Renal cortical epithelial cell (primary cell): ENCODE data around the gene PCDHB4. TPM values are rescaled to one million over a fixed set of nuclear protein-coding genes. Genes with fewer than 3 reads are reported as not detected.
"Not testable (repeated sequence)": the region's sequence is repeated elsewhere in the genome, so short reads cannot be mapped to it uniquely, and the experiment has no call there.

ENCODE experiments used
- DNase-seq: peaks from one replicate; pipeline ENCODE4 v3.0.0-alpha.2; 2011; ENCODE audit warnings: low read depth
- total RNA-seq: library from RNA; depleted of rRNA; stranded (reverse); fragments of >200 nt; gene quantifications from 2 replicates; pipeline ENCODE4 v1.2.3, GENCODE V29; 2014

The PCDHB4 gene
- total RNA-seq, 1 donor from 2014 or later, result 1.4 TPM

GRCh38 chr5:141150224-141150992 lies 28.8 kb downstream of the PCDHB4 start:
- no peak for DNase-seq

DNA sequence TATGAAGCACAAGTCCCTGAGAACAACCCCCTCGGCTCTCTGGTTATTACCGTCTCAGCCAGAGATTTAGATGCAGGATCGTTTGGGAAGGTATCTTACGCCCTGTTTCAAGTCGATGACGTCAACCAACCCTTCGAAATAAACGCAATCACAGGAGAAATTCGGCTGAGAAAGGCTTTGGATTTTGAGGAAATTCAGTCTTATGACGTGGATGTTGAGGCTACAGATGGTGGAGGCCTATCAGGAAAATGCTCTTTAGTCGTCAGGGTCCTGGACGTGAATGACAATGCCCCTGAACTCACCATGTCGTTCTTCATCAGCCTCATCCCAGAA lies 29.3 kb downstream of the PCDHB4 start:
- no peak for DNase-seq

DNA sequence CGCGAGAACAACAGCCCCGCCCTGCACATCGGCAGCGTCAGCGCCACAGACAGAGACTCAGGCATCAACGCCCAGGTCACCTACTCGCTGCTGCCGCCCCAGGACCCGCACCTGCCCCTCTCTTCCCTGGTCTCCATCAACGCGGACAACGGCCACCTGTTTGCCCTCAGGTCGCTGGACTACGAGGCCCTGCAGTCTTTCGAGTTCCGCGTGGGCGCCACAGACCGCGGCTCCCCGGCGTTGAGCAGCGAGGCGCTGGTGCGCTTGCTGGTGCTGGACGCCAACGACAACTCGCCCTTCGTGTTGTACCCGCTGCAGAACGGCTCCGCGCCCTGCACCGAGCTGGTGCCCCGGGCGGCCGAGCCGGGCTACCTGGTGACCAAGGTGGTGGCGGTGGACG lies 30.0 kb downstream of the PCDHB4 start:
- not testable (repeated sequence) for DNase-seq

- not testable (repeated sequence) for DNase-seq
Observed at GRCh38 chr5:141152096-141152495, 30.5 kb downstream of the PCDHB4 start.

DNA sequence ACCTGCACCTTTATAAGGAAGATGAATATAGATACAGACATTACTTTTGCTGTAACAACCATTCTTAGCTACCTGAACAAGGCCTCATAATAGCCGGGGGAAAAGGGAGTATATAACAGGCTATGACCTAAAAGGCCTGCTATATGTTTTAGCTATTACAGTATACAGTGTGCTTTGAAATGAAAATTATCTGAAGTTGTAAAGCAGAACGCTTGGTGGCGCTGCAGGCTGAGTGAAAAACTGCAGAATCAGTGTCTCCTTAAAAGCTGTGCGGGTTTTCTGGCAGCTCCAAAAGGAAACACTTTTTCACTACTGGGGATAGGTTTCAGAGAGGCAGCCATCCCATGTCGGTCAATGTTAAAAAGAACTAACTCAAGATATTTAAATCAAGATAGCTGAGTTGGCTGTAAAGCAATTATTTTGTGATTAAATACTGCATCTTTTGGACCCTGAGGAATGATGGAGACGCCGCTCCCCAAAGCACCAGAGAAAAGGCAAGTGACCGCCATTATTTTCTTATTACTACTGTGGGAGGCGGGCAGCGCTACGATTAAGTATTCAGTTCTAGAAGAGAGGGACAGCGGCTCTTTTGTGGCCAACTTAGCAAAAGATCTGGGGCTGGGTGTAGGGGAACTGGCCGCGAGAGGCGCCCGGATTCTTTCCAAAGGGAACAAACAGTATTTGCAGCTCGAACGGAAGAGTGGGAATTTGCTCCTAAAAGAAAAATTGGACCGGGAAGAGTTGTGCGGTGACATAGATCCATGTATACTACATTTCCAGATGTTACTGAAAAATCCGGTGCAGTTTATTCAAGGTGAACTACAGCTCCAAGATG lies 34.1 kb downstream of the PCDHB4 start:
- DNase-seq, result no peak

DNA sequence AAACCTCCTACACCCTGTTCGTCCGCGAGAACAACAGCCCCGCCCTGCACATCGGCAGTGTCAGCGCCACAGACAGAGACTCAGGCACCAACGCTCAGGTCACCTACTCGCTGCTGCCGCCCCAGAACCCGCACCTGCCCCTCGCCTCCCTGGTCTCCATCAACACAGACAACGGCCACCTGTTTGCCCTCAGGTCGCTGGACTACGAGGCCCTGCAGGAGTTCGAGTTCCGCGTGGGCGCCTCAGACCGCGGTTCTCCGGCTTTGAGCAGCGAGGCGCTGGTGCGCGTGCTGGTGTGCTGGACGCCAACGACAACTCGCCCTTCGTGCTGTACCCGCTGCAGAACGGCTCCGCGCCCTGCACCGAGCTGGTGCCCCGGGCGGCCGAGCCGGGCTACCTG lies 35.7 kb downstream of the PCDHB4 start:
- not testable (repeated sequence) for DNase-seq

- not testable (repeated sequence) for DNase-seq
Observed at GRCh38 chr5:141157901-141158300, 36.3 kb downstream of the PCDHB4 start.

DNA sequence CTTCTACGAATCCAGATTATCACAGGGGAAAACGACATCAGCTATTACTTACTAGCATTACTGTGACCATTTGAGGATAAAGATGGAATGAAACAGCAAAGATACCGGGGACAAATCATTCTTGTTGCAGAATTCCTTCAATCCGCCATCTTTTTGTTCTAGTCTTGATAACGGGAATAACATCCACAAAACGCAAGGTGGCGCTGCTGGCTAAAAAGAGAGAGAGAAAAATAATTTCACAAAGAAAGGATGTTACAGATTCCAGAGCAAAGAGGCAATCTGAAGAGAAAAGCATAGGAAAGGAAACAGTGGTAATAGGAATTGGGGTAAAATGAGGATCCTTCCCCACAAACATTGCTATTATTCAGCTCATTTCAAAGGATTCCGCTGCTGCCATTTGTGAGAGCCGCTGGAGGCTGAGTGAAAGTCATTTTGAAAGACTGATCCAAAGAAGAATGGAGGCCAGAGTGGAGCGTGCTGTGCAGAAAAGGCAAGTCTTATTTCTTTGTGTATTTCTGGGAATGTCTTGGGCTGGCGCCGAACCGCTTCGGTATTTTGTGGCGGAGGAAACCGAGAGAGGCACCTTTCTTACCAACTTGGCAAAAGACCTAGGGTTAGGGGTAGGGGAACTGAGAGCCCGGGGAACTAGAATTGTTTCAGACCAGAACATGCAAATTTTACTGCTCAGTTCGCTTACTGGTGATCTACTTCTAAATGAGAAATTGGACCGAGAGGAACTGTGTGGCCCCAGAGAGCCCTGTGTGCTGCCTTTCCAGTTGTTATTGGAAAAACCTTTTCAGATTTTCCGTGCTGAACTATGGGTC lies 51.0 kb downstream of the PCDHB4 start, which contains the start of gene PCDHB7:
TSS of gene PCDHB7 (plus strand) at position 264 of the 824 bp plus-strand sequence. CDS start at position 456, 192 bp downstream.
- no peak for DNase-seq

- not testable (repeated sequence) for DNase-seq
Observed at GRCh38 chr5:141174291-141175104, 52.9 kb downstream of the PCDHB4 start.

Other genes with a start within 250 kb of the PCDHB4 start
- 2.4 and 7.8 TPM in 2 replicates for gene PCDHA12, start 246.5 kb upstream of the PCDHB4 start, total RNA-seq
- 0.69 and 2.2 TPM in 2 replicates for gene PCDHA13, start 239.7 kb upstream of the PCDHB4 start, total RNA-seq
- 0.52 and 2.7 TPM in 2 replicates for gene PCDHAC1, start 195.5 kb upstream of the PCDHB4 start, total RNA-seq
- gene PCDHAC2, start 155.3 kb upstream of the PCDHB4 start, total RNA-seq, result 1.0 and 1.1 TPM in 2 replicates
- gene PCDHB1, start 70.4 kb upstream of the PCDHB4 start, total RNA-seq, result under 0.01 TPM in 1 of 2 replicates, not detected in the other
- 1.6 and 10.1 TPM in 2 replicates for gene PCDHB2, start 27.2 kb upstream of the PCDHB4 start, total RNA-seq
- 0.52 and 2.9 TPM in 2 replicates for gene PCDHB3, start 21.3 kb upstream of the PCDHB4 start, total RNA-seq
- gene PCDHB5, start 13.4 kb downstream of the PCDHB4 start, total RNA-seq, result 0.35 and 10.0 TPM in 2 replicates
- 0.17 and 0.40 TPM in 2 replicates for gene PCDHB6, start 28.2 kb downstream of the PCDHB4 start, total RNA-seq
- gene PCDHB7, start 50.8 kb downstream of the PCDHB4 start, total RNA-seq, result under 0.01 and 0.85 TPM in 2 replicates
- 0.17 and 0.55 TPM in 2 replicates for gene PCDHB8, start 56.0 kb downstream of the PCDHB4 start, total RNA-seq
- 0.17 and 1.4 TPM in 2 replicates for gene PCDHB16, start 60.6 kb downstream of the PCDHB4 start, total RNA-seq
- 0.17 and 0.60 TPM in 2 replicates for gene PCDHB9, start 65.3 kb downstream of the PCDHB4 start, total RNA-seq
- 0.35 and 0.85 TPM in 2 replicates for gene PCDHB10, start 70.5 kb downstream of the PCDHB4 start, total RNA-seq
- gene PCDHB11, start 77.8 kb downstream of the PCDHB4 start, total RNA-seq, result 0.17 and 1.6 TPM in 2 replicates
- gene PCDHB12, start 86.9 kb downstream of the PCDHB4 start, total RNA-seq, result 1.2 TPM in 1 of 2 replicates, not detected in the other
- 0.17 and 2.9 TPM in 2 replicates for gene PCDHB13, start 92.1 kb downstream of the PCDHB4 start, total RNA-seq
- 0.35 and 3.5 TPM in 2 replicates for gene PCDHB14, start 101.5 kb downstream of the PCDHB4 start, total RNA-seq
- under 0.01 and 1.3 TPM in 2 replicates for gene PCDHB15, start 123.6 kb downstream of the PCDHB4 start, total RNA-seq
- gene SLC25A2, start 182.2 kb downstream of the PCDHB4 start, total RNA-seq, result 0.20 and 1.0 TPM in 2 replicates
- gene TAF7, start 199.0 kb downstream of the PCDHB4 start, total RNA-seq, result 68.9 and 99.9 TPM in 2 replicates
- gene PCDHGA1, start 208.7 kb downstream of the PCDHB4 start, total RNA-seq, result under 0.01 and 0.80 TPM in 2 replicates
- 1.2 and 3.1 TPM in 2 replicates for gene PCDHGA2, start 216.9 kb downstream of the PCDHB4 start, total RNA-seq
- gene PCDHGA3, start 222.0 kb downstream of the PCDHB4 start, total RNA-seq, result 0.17 and 1.0 TPM in 2 replicates
- 0.35 and 4.0 TPM in 2 replicates for gene PCDHGB1, start 228.3 kb downstream of the PCDHB4 start, total RNA-seq
- gene PCDHGA4, start 233.2 kb downstream of the PCDHB4 start, total RNA-seq, result 0.87 and 2.1 TPM in 2 replicates
- 0.35 and 2.7 TPM in 2 replicates for gene PCDHGB2, start 238.2 kb downstream of the PCDHB4 start, total RNA-seq
- gene PCDHGA5, start 242.3 kb downstream of the PCDHB4 start, total RNA-seq, result under 0.01 and 1.3 TPM in 2 replicates
- 0.52 and 2.3 TPM in 2 replicates for gene PCDHGB3, start 248.4 kb downstream of the PCDHB4 start, total RNA-seq